ENCODE measurements around the gene SLAMF6. TPM values are rescaled to one million over a fixed set of nuclear protein-coding genes. Genes with fewer than 3 reads are reported as not detected.

Gene SLAMF6
- total and polyA plus RNA-seq, 4 donors = 0.76 to 1.2 (median 0.92) TPM

DNA sequence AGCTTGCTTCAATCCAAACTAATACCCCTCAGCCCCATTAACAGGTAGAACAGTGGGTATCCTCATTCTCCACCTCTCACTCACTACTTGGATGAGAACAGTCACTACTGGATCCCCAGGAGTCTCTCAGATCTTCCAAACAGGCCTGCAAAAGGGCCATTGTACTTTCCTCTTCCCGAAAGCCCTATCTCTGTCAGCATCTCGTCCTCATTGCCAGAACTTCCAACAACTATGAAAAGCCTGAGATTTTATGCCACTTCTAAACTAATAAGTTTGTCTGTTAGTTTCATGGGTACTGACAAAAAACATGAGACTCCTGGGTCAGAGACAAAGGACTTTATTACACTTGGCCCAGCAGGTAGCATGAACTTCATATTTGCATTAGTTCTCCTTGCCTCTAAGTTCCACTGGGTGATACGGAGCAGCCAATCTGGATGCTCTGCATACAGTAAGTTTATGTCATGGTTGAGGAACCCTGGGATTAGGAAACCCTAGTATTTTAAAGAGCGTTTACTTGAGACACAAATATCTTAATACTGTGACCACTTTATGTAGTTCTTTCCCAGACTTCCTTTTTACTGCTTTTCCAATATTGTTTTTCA is 84.6 kb downstream of the SLAMF6 start:
- Histone ChIP-seq H3K36me3 (ENCODE audit: control insufficient read depth in 4 of 4, insufficient read depth in 3 of 4, low read depth in 1 of 4, low read length in 3 of 4) (no peaks in the 10 kb centered on the region), H3K9me3 (ENCODE audit: control insufficient read depth in 4 of 4, low read length in 3 of 4) (no peaks in the 10 kb centered on the region), H3K4me1 (ENCODE audit: control insufficient read depth in 4 of 4, insufficient read depth in 4 of 4, low read length in 3 of 4) (peaks cover 0 to 4% (median under 1%) of the 10 kb centered on the region in 4 donors), H3K9ac (ENCODE audit: low read depth in 1 of 2, low read length in 2 of 2) (peak overlapping the region; percentile 7 to 73), H3K4me3 (ENCODE audit: low read depth in 1 of 3, low read length in 3 of 3) (peak overlapping the region in 2 of 3 donors; percentile 33 to 50), H3K27ac (ENCODE audit: low read depth in 1 of 2, low read length in 2 of 2) (peak overlapping the region; percentile 32 to 34), H3K27me3 (ENCODE audit: control insufficient read depth in 4 of 4, insufficient read depth in 4 of 4, low read length in 3 of 4) (no peaks in the 10 kb centered on the region)
- TF ChIP-seq SP1 (IDR thresholded peaks at IDR 0.05) (no peak), RAD21 (IDR thresholded peaks at IDR 0.05) (no peak), TAF1 (conservative IDR thresholded peaks at IDR 0.05) (no peak), FOXA1 (IDR thresholded peaks at IDR 0.05) (no peak), NR2F2 (IDR thresholded peaks at IDR 0.05) (no peak), FOXA2 (IDR thresholded peaks at IDR 0.05) (no peak), RXRA (IDR thresholded peaks at IDR 0.05) (no peak), JUND (IDR thresholded peaks at IDR 0.05) (no peak), YY1 (IDR thresholded peaks at IDR 0.05) (no peak), HNF4A (conservative IDR thresholded peaks at IDR 0.05) (no peak), EGR1 (IDR thresholded peaks at IDR 0.05; ENCODE audit: low read depth in 2 of 2) (no peak), HNF4G (IDR thresholded peaks at IDR 0.05) (no peak), GABPA (IDR thresholded peaks at IDR 0.05 in 1 of 2, conservative IDR thresholded peaks at IDR 0.05 in 1 of 2) (no peak)
- TF ChIP-seq, protein P1, sequence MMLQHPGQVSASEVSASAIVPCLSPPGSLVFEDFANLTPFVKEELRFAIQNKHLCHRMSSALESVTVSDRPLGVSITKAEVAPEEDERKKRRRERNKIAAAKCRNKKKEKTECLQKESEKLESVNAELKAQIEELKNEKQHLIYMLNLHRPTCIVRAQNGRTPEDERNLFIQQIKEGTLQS (IDR thresholded peaks at IDR 0.05) = no peak
- TF ChIP-seq, protein P2, sequence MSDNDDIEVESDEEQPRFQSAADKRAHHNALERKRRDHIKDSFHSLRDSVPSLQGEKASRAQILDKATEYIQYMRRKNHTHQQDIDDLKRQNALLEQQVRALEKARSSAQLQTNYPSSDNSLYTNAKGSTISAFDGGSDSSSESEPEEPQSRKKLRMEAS (IDR thresholded peaks at IDR 0.05) = no peak
- TF ChIP-seq, protein P3, sequence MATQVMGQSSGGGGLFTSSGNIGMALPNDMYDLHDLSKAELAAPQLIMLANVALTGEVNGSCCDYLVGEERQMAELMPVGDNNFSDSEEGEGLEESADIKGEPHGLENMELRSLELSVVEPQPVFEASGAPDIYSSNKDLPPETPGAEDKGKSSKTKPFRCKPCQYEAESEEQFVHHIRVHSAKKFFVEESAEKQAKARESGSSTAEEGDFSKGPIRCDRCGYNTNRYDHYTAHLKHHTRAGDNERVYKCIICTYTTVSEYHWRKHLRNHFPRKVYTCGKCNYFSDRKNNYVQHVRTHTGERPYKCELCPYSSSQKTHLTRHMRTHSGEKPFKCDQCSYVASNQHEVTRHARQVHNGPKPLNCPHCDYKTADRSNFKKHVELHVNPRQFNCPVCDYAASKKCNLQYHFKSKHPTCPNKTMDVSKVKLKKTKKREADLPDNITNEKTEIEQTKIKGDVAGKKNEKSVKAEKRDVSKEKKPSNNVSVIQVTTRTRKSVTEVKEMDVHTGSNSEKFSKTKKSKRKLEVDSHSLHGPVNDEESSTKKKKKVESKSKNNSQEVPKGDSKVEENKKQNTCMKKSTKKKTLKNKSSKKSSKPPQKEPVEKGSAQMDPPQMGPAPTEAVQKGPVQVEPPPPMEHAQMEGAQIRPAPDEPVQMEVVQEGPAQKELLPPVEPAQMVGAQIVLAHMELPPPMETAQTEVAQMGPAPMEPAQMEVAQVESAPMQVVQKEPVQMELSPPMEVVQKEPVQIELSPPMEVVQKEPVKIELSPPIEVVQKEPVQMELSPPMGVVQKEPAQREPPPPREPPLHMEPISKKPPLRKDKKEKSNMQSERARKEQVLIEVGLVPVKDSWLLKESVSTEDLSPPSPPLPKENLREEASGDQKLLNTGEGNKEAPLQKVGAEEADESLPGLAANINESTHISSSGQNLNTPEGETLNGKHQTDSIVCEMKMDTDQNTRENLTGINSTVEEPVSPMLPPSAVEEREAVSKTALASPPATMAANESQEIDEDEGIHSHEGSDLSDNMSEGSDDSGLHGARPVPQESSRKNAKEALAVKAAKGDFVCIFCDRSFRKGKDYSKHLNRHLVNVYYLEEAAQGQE (IDR thresholded peaks at IDR 0.05) = no peak
- TF ChIP-seq, protein P4, sequence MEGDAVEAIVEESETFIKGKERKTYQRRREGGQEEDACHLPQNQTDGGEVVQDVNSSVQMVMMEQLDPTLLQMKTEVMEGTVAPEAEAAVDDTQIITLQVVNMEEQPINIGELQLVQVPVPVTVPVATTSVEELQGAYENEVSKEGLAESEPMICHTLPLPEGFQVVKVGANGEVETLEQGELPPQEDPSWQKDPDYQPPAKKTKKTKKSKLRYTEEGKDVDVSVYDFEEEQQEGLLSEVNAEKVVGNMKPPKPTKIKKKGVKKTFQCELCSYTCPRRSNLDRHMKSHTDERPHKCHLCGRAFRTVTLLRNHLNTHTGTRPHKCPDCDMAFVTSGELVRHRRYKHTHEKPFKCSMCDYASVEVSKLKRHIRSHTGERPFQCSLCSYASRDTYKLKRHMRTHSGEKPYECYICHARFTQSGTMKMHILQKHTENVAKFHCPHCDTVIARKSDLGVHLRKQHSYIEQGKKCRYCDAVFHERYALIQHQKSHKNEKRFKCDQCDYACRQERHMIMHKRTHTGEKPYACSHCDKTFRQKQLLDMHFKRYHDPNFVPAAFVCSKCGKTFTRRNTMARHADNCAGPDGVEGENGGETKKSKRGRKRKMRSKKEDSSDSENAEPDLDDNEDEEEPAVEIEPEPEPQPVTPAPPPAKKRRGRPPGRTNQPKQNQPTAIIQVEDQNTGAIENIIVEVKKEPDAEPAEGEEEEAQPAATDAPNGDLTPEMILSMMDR (IDR thresholded peaks at IDR 0.05; ENCODE audit: low read depth, low read length, missing input control) = no peak
- TF ChIP-seq, protein P5, sequence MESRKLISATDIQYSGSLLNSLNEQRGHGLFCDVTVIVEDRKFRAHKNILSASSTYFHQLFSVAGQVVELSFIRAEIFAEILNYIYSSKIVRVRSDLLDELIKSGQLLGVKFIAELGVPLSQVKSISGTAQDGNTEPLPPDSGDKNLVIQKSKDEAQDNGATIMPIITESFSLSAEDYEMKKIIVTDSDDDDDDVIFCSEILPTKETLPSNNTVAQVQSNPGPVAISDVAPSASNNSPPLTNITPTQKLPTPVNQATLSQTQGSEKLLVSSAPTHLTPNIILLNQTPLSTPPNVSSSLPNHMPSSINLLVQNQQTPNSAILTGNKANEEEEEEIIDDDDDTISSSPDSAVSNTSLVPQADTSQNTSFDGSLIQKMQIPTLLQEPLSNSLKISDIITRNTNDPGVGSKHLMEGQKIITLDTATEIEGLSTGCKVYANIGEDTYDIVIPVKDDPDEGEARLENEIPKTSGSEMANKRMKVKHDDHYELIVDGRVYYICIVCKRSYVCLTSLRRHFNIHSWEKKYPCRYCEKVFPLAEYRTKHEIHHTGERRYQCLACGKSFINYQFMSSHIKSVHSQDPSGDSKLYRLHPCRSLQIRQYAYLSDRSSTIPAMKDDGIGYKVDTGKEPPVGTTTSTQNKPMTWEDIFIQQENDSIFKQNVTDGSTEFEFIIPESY (IDR thresholded peaks at IDR 0.05) = no peak
- DNase-seq (ENCODE audit: low spot score) = no peak
- 77% methylated on average over 4 of the region's 4 CpGs for WGBS

Measured in liver (tissue), 9 donors.